BE2C (cell line): ENCODE measurements around the gene CEP192.
"Not testable (repeated sequence)": the region's sequence is repeated elsewhere in the genome, so short reads cannot be mapped to it uniquely, and the experiment has no call there.

ENCODE experiments used
- DNase-seq: peaks from one replicate; pipeline ENCODE4 v3.0.0-alpha.2; 2020
- H3K27me3 ChIP-seq: fragments of 250-450 bp; sonication (Bioruptor Pico); 2 replicates; pipeline ENCODE4 v1.5.1; 2020; ENCODE audit warnings: mild to moderate bottlenecking
- H3K36me3 ChIP-seq: fragments of 250-450 bp; sonication (Bioruptor Pico); 2 replicates; pipeline ENCODE4 v1.5.1; 2020; ENCODE audit warnings: mild to moderate bottlenecking
- H3K4me1 ChIP-seq: fragments of 250-450 bp; sonication (Bioruptor Pico); 2 replicates; pipeline ENCODE4 v1.5.1; 2020
- H3K4me3 ChIP-seq: 2 replicates; pipeline ENCODE4 v1.5.1; 2011; ENCODE audit warnings: low read depth, low read length
- H3K9me3 ChIP-seq: fragments of 250-450 bp; sonication (Bioruptor Pico); 2 replicates; pipeline ENCODE4 v1.5.1; 2020
- TF ChIP-seq, protein P1 (sequence below): IDR thresholded peaks from 2 replicates; pipeline ENCODE4 v1.5.1; 2012; ENCODE audit warnings: mild to moderate bottlenecking, low read depth, low read length

CEP192 gene

DNA sequence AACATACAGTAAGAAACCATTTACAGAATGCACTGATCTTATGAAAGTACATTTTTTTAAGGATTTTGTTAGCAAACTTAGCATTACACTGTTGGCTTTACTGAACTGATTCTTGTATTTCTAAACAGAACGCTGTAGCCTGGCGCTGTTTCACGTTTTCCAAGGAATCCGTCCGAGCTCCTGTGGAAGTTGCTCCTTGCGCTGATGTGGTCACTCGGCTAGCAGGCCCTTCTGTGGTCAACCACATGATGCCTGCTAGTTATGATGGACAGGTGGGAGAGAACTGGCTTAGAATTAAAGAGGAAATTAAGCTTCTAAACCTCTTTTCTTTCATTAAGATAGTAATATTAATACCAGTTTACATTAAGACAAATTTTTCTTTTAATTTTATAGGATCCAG, 76.8 kb downstream of the CEP192 start:
- no peaks in the 10 kb centered on the region for H3K4me1 ChIP-seq
- TF ChIP-seq, protein P1, sequence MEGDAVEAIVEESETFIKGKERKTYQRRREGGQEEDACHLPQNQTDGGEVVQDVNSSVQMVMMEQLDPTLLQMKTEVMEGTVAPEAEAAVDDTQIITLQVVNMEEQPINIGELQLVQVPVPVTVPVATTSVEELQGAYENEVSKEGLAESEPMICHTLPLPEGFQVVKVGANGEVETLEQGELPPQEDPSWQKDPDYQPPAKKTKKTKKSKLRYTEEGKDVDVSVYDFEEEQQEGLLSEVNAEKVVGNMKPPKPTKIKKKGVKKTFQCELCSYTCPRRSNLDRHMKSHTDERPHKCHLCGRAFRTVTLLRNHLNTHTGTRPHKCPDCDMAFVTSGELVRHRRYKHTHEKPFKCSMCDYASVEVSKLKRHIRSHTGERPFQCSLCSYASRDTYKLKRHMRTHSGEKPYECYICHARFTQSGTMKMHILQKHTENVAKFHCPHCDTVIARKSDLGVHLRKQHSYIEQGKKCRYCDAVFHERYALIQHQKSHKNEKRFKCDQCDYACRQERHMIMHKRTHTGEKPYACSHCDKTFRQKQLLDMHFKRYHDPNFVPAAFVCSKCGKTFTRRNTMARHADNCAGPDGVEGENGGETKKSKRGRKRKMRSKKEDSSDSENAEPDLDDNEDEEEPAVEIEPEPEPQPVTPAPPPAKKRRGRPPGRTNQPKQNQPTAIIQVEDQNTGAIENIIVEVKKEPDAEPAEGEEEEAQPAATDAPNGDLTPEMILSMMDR, result no peak
- H3K36me3 ChIP-seq, result peaks cover 11% of the 10 kb centered on the region
- no peaks in the 10 kb centered on the region for H3K9me3 ChIP-seq
- H3K27me3 ChIP-seq, result no peaks in the 10 kb centered on the region
- DNase-seq, result no peak
- no peak overlapping the region for H3K4me3 ChIP-seq

DNA sequence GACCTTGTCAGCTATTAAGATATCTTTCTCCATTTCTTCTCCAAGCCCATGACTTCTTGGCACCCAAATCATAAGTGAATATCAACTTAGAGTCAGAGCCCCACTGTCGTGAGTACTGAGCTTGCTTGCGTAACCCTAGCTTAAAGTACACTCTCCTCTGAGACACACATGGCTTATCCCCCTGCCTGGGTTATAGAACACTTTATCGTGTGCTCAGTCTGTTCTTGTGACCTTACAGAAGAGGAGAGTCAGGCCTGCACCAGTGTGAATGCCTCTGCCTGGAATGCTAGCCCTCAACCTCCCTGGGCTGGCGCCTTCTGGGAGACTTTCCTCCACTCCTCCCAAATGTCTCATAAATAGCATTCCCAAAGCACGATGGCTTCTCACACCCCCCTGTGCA, 79.3 kb downstream of the CEP192 start:
- no peak for DNase-seq
- Histone ChIP-seq H3K4me1 (no peaks in the 10 kb centered on the region), H3K9me3 (no peaks in the 10 kb centered on the region), H3K27me3 (no peaks in the 10 kb centered on the region), H3K36me3 (peaks cover 16% of the 10 kb centered on the region), H3K4me3 (no peak overlapping the region)
- TF ChIP-seq, protein P1, result no peak

DNA sequence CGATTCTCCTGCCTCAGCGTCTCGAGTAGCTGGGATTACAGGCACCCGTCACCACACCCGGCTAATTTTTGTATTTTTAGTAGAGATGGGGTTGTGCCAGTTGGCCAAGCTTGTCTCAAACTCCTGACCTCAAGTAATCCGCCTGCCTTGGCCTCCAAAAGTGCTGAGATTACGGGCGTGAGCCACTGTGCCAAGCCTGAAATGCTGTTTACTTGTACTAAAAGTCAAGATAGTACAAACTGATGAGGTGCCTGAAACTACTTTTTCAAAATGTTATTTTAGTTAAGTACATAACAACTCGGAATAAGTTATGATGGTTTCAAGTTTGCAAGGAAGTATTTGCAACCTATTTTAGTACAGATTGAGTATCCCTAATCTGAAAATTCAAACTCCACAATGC, 85.7 kb downstream of the CEP192 start:
- Histone ChIP-seq H3K36me3 (peaks cover 5% of the 10 kb centered on the region; the same call in 1 of the 2 replicates), H3K4me3 (no peak overlapping the region), H3K9me3 (no peaks in the 10 kb centered on the region), H3K27me3 (no peaks in the 10 kb centered on the region), H3K4me1 (no peaks in the 10 kb centered on the region)
- no peak for DNase-seq
- TF ChIP-seq, protein P1, result no peak

DNA sequence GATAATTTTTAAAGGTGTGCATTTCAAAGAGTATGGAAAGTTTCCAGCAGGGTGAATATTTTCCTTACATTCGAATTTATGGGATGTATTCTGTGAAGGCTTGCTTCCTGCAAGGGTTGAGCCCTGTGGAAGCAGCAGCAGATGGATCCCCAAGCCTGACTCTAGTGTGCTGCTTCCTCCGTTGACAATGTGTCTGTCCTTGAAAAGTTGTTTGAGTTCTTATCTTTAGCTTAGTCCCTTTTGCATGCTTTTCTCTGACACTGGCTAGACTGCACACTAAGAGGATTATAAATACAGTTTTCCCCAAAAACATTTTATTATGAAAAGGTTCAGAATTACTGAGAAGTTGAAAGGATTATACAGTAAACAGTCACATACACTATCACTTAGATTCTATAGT, 86.3 kb downstream of the CEP192 start:
- H3K4me1 ChIP-seq, result no peaks in the 10 kb centered on the region
- H3K36me3 ChIP-seq, result peaks cover 5% of the 10 kb centered on the region; the same call in 1 of the 2 replicates
- H3K4me3 ChIP-seq, result no peak overlapping the region
- H3K27me3 ChIP-seq, result no peaks in the 10 kb centered on the region
- no peak for DNase-seq
- TF ChIP-seq, protein P1, result no peak
- no peaks in the 10 kb centered on the region for H3K9me3 ChIP-seq

DNA sequence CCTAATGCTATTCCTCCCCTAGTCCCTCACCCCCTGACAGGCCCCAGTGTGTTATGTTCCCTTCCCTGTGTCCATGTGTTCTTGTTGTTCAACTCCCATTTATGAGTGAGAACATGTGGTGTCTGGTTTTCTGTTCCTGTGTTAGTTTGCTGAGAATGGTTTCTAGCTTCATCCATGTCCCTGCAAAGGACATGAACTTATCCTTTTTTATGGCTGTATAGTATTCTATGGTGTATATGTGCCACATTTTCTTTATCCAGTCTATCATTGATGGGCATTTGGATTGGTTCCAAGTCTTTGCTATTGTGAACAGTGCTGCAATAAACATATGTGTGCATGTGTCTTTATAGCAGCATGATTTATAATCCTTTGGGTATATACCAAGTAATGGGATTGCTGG, 86.9 kb downstream of the CEP192 start:
- H3K27me3 ChIP-seq, H3K36me3 ChIP-seq, DNase-seq: not testable (repeated sequence)

DNA sequence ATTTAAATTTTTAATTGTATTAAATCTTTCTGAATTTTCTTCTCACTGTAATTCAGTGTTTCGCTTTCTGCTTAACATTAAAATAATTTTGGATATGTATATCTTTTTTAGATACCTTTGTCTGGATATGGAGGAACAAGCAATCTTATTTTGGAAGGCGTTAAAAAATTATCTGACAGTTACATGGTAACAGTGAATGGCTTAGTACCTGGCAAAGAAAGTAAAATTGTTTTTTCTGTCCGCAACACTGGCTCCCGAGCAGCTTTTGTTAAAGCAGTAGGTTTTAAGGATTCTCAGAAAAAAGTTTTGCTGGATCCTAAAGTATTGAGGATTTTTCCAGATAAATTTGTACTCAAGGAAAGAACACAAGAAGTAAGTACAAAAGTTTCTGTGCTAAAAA, 95.7 kb downstream of the CEP192 start:
- no peaks in the 10 kb centered on the region for H3K4me1 ChIP-seq
- no peak for DNase-seq
- H3K4me3 ChIP-seq, result no peak overlapping the region
- peaks cover 4% of the 10 kb centered on the region; the same call in 1 of the 2 replicates for H3K36me3 ChIP-seq
- TF ChIP-seq, protein P1, result no peak
- no peaks in the 10 kb centered on the region for H3K9me3 ChIP-seq
- no peaks in the 10 kb centered on the region for H3K27me3 ChIP-seq

More for the DNA sequence above, 86.9 kb downstream of the CEP192 start:
- not testable (repeated sequence) for H3K4me3 ChIP-seq, H3K9me3 ChIP-seq, H3K4me1 ChIP-seq

DNA sequence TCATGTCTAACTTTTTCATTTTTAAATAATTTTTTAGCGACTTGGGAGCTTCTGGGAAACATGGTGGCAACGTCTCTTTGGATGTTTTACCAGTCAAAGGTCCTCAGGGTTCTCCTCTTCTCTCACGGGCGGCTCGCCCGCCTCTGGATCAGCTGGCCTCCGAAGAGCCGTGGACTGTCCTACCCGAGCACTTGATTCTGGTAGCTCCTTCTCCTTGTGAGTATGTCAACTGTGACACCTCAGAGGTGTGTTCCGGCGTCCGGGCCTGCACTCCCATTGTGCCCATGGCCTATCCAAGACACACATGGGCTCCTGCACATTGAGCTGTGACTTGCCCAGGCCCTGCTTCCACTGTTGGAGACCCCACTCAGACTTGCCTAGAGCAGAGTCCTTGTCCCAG, 104.3 kb downstream of the CEP192 start:
- TF ChIP-seq, protein P1, result no peak
- Histone ChIP-seq H3K36me3 (peaks cover 4% of the 10 kb centered on the region), H3K4me3 (no peak overlapping the region), H3K27me3 (no peaks in the 10 kb centered on the region), H3K9me3 (no peaks in the 10 kb centered on the region), H3K4me1 (no peaks in the 10 kb centered on the region)
- DNase-seq, result no peak
